Endothelial cell of umbilical vein (primary cell): Measurements from ENCODE around the gene ZDHHC11.

Experiments used
- FOS ChIP-seq: IDR thresholded peaks from 2 replicates; pipeline ENCODE4 v1.6.1; 2011; ENCODE audit warnings: mild to moderate bottlenecking, low read length, moderate library complexity, borderline replicate concordance; ENCODE audit not compliant: insufficient read depth
- MYC ChIP-seq: IDR thresholded peaks from one replicate; pipeline ENCODE4 v1.6.1; 2011; ENCODE audit warnings: mild to moderate bottlenecking, low read depth, low read length
- TF ChIP-seq, protein P1 (sequence below), 2 donors: IDR thresholded peaks; 1 replicate in 1 of 2; 2 replicates in 1 of 2; pipeline ENCODE4 v1.5.1; 2011; ENCODE audit warnings: low read length in 2 of 2, mild to moderate bottlenecking in 2 of 2, moderate library complexity in 2 of 2, control low read depth in 1 of 2, inconsistent platforms in 1 of 2, low read depth in 1 of 2; ENCODE audit not compliant: insufficient read depth in 1 of 2; ENCODE audit errors: extremely low read depth in 1 of 2

DNA sequence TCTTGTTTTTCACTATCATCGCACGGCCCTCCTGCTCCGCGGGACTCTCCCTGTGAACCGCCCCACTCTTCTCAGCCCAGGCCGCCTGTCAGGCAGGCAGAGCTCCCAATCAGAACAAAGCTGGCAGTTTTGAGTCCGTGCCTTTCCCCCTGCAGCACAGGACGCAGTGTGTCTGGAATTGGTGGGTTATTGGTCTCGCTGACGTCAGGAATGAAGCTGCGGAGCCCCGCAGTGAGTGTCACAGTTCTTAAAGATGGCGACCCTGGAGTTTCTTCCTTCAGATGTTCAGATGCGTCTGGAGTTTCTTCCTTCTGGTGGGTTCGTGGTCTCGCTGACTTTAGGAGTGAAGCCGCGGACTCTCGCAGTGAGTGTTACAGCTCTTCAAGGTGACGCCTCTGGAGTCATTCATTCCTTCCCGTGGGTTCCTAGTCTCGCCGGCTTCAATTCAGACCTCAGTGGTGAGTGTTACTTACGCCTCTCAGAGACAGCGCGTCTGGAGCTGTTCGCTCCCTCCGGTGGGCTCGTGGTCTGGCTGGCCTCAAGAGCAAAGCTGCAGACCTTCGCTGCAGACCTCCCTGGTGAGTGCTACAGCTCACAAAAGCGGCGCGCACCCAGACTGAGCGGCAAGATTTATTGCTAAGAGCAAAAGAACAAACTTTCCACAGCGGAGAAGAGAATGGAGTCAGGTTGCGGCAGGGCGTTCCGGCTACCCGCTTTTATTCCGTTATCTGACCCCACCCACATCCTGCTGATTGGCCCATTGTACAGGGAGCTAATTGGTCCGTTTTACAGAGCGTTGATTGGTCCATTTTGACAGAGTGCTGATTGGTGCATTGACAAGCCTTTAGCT is 73.7 kb downstream of the ZDHHC11 start:
- TF ChIP-seq, protein P1, sequence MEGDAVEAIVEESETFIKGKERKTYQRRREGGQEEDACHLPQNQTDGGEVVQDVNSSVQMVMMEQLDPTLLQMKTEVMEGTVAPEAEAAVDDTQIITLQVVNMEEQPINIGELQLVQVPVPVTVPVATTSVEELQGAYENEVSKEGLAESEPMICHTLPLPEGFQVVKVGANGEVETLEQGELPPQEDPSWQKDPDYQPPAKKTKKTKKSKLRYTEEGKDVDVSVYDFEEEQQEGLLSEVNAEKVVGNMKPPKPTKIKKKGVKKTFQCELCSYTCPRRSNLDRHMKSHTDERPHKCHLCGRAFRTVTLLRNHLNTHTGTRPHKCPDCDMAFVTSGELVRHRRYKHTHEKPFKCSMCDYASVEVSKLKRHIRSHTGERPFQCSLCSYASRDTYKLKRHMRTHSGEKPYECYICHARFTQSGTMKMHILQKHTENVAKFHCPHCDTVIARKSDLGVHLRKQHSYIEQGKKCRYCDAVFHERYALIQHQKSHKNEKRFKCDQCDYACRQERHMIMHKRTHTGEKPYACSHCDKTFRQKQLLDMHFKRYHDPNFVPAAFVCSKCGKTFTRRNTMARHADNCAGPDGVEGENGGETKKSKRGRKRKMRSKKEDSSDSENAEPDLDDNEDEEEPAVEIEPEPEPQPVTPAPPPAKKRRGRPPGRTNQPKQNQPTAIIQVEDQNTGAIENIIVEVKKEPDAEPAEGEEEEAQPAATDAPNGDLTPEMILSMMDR (IDR thresholded peaks at IDR 0.05; ENCODE audit: extremely low read depth in 1 of 2, insufficient read depth in 1 of 2, low read depth in 1 of 2, low read length in 2 of 2): no peak
- TF ChIP-seq FOS (no peak), MYC (no peak)
